HG03558 (cell line): ENCODE data around the gene RBPJ.
A peak's percentile ranks its signal among the peaks of the same experiment; 100 is the strongest.

ENCODE experiments used
- ATAC-seq: cut with Tn5 transposase; IDR thresholded peaks from one replicate; pipeline ENCODE4 v1.9.1; 2021; ENCODE audit warnings: moderate number of reproducible peaks; ENCODE audit not compliant: unreplicated experiment; ENCODE audit errors: extremely low read depth

The RBPJ gene

DNA sequence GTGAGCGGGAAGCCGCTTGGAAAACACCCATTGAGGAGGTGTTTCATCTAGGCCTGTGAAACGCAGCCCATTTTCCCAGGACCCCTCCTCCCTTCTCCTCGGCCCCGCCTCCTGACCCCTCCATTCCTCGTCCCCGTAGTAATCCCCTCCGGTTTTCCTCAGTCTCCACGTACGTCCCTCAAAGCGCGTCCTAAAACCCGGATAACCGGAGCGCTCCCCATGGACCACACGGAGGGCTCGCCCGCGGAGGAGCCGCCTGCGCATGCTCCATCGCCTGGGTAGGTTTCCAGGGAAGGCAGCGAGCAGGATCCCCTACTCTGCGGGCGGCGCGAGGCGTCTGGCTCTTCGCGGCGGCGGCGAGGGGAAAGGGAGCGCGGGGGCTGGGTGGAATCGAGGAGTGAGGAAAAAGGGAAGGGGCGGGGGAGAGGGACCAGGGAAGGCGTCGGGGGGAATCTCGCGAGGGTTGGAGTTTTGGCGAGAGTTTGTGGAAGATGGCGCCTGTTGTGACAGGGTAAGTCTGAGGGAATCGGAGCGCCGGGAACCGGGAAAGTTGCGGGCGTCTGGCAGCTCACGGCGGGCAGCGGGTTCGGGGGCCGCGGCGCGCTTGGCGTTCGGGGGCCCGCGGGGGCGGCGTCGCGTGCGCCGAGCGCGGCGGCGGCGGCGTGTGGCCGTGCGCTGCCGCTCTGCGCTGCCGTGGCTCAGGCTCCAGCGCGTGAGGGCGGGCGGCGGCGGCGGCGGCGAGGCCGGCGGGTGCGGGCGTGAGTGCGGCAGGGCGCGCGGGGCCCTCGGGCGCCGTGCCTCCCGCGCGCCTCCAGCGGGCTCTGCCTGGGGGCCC, at the start of gene RBPJ:
Gene RBPJ, plus strand, starts transcription at position 477 of the 835 bp plus-strand sequence. Its CDS starts 15 bp downstream, at position 492.
- no peak for ATAC-seq

DNA sequence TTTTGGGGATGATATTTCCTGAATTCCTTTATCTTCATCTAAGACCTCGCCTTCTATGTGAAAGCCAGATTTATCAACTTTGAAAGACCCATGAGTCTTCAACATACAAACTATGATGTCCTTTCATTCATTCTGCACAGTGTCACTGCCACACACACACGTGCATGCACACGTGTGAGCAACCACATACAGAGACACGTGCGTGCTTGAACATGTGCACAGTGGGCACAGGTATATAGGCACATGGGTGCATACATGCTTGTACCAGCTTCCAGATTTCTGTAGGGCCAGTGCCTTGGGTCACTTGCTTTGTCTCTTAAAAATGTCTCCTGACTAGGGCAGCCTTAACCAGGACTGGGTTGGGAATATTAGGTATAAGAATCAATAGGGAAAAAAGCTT, 49.1 kb upstream of the RBPJ start:
- no peak for ATAC-seq

DNA sequence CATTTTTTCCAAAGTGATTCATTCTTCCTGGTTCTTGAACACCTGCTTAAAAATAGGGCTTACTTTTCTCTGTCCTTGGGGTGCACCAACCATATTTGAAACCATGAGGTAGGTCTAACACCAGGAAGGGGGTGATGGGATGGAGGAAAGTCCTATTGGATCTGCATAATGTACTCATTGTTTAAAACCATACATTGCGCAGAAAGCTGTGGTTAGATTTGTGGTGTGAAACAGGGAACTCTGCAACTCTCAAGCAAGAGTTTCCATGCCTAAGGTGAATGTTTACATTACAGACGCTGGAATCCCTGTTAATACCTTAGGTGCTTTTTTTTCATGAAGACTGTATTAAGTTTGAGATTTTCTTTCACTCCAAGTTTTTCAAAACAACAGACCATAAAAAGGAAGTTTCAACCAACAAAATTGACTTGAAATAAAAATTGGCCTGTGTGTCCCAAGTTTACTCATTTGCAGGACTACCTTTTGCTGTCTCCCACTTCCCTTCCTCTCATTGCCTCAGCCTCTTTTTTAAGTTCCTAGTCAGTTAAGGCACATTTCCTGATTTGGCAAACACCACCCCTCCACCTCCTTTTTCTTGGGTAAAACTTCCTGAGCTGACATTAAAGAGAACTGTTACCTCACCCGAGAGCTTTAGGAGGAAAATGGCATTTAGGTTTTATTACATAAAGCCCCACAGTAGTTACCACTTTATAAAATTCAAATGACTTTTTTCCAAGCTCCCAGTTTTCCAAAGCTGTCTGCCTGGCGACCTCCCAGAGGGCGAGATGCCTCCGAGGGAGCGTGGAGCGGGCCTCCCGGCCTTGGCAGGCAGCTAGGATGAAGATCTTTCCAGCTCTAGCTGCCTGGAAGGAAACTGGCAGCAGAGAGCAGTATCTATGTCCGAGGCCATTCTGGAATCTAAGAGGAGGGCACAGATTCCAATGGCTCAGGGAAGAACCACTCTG, 47.9 kb upstream of the RBPJ start:
- no peak for ATAC-seq

DNA sequence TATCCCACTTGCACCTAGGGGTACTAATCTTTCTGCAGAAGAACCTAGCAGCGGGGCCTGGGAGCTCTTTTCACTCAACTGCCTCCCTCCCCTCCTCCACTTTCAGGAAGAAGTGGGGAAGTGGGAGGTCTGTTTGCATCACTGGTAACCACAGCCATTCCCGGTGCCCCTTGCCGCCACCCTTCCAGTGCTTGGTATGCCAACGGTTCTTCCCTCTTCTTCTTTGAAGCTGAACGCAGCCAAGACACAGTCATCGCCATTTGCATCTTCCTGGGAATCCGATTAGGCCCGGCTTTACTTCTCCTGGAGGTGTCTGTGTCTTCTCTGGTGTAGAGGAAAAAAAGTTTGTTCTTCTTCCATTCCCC, 47.2 kb upstream of the RBPJ start:
- ATAC-seq, result no peak

DNA sequence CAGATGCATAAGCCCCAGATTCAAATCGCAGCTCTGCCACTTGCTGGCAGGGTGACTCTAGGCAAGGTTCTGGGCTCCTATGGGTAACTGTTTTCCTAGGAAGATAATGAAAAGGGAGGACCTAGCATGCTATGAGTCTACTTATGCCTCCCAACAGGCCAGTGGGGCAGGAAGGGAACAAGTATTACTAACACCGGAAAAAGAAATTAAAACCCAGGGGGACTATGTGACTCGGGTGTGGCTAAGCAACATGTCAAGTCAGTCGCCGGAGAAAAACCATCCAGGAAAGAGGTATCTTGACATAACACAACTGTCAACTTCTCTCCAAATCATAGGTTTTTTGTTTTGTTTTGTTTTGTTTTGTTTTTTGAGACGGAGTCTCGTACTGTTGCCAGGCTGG, 45.5 kb upstream of the RBPJ start:
- no peak for ATAC-seq

DNA sequence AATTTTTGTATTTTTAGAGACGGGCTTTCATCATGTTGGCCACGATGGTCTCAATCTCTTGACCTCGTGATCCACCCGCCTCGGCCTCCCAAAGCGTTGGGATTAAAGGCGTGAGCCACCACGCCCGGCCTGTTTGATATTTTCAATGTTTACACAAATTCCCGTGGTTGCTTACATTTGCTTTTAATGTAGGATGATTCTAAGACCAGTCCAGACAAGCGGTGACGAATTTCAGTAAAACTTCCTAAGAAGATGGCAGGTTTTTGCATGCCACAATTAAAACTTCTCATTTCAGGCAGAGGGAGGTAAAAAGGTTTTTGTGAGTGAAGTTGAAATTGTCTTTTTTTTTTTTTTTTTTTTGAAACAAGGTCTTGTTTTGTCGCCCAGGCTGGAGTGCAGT, 41.4 kb upstream of the RBPJ start:
- no peak for ATAC-seq

DNA sequence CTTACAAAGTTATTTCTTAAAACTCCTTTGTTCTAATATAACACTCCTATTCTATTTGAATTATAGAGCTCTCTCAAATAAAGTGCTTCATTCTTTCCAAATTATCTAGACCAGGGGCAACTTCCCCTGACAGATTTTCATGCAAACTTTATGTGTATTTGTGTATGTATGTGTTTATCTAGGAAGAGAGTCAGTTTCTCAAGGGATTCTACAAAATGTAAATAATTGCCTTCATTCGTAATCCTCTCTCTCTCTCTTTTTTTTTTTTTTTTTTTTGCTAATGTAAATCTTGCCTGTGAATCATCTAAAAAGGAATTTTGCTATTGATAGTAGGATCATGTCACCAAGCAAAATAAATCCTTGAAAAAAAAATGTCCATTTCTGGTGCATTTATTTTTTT, 38.9 kb upstream of the RBPJ start:
- no peak for ATAC-seq

DNA sequence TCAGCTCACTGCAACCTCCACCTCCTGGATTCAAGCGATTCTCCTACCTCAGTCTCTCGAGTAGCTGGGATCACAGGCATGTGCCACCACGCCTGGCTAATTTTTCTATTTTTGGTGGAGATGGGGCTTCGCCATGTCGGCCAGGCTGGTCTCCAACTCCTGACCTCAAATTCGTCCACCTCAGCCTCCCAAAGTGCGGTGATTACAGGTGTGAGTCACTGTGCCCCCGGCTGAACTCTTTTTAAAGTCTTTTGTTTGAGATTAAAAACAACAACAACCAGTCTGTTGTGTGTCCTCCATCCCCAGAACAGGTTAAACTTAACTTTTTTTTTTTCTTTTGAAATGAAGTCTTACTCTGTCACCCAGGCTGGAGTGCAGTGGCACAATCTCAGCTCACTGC, 36.3 kb upstream of the RBPJ start:
- no peak for ATAC-seq

DNA sequence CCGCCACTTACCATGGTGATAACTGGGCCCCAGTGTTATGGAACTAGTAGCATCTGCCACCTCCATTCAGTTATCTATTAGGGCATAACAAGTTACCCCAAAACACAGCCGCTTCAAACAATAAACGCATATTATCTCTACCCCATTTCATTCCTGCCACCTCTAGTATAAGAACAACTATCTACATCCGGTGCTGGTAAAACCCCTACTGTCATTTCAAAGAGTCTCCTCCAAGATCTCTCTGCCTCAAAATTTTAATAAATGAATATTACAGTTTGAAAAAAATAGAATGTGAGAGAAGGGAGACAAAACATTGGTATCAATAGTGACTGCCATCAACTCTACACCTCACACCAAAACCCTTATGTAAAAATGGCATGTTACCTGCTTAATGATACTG, 35.5 kb upstream of the RBPJ start:
- ATAC-seq, result no peak

DNA sequence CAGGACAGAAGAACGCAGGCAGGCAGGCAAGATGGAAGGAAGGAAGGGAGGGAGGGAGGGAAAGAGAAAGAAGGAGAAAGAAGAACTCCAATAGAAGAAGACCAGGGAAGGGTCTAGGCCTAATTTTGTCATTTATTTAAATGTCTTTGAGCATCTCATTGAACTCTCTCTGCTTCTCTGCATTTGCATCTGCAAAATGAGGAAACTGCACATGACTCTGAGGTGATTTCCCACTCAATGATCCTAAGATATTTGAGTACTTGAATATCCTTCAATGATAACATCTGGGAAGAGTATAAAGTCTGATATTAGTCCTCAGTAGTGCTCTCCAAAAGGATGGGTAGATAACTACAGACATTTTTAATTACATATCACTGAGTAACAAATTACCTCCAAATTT, 33.1 kb upstream of the RBPJ start:
- ATAC-seq, result no peak

DNA sequence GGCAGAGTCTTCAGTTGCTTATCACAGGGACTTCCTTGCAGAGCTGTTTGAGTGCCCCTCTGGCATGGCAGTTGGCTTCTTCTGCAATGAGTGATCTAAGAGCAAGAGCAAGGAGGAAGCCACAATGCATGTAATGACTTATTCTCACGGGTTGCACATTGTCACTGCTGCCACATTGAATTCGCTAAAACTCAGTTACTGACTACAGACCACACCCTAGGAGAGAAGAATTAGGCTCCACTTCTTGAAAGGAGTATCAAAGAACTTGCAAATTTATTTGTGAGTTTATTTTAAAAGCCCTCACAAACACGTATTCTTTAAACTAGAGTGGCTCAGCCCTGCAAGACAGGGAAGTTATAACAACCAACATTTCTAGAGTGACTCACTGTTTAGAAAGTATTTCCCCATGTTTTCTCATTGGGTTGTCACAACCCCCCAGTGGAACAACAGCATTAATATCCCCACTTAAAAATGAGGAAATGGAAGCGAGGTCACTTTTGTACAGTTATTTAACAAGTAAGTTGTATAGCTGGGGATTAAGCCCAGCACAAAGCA, 32.4 kb upstream of the RBPJ start:
- peak; percentile 83 for ATAC-seq

DNA sequence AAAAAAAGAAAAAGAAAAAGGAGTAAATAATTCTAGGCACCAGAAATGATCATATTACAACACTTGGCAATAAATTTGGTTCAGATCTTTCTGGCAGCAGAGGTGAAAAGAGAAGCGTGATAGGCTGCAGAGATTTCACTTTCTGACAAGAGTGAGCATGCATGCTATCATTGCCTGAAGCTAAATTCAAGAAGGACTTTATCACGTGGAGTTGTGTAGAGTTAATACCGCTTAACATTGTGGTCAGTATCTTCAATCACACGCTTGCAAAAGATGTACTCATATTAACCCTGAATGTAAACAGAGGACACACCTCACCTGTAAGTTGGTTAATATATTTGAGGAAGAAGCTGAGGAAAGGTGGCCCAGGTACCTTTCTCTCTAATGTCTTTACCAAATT, 31.4 kb upstream of the RBPJ start:
- no peak for ATAC-seq

DNA sequence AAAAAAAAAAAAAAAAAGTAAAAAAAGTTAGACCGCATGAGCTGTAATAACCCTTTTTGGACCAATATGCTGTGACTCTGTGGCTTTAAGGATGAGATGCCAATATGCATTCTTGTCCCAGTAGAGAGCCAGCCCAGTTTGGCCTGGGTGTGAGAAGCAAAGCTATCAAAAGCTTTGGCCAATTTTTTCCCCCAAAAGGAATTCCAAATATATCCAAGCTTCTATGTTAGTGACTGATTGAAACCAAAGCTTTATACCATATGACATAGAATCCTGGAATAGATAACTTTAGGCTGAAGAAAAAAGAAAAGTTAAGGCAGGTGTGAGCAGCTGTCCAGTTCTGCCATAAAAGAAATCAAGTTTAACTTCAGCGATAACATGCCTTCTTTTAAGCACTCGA, 30.5 kb upstream of the RBPJ start:
- ATAC-seq, result no peak

DNA sequence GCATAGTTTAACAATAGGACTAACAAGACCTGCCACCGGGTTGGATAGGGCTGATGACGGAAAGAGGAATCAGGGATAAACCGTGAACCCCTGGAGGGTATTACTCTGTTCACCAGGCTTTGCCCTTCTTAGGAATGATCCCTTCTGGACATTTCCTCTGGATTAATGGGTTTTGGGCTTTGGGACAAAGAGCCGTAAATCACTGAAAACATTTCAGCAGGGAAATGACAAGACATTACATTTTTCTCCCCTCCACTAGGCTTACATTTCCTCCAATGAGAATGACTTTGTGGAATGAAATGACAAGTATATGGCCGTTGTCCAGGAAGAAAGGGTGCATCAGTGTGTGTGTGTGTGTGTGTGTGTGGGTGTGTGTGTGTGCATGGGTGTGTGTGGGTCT, 25.9 kb upstream of the RBPJ start:
- ATAC-seq, result no peak

DNA sequence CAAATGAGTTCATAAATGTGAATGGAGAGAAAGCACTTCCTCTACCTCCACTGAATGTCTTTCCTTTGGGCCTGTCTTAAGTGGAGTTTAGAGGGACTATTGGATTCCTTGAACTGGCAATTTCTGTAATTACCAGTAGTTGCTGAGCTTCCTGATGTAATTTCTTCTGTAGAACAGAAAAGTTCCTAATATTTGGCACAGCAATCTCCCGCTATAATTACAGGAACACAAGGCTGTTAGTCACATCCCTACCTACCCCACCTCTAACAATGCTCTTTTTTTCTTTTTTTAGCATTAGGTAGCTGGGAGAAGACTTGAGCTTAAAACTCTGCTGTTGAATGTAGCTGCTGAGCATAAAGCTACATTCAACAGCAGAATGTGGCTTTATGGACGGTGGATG, 24.8 kb upstream of the RBPJ start:
- no peak for ATAC-seq

DNA sequence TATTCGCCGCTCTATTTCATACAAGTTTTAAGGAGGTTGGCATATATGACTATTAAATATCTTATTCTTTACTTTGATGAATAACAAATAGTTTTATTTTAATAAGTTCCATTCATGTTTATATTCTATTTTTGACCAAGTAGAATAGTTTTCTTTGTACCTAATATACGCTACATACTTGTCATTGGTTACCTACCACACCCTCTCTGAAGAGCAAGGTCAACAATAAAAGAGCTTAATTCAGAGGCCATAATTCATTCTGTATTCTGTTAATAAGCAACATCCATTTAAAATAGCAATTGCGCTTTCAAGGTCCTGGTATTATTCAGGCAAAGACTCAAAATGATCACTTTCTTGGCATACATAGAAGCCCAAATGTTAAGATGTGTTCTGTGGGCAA, 24.3 kb upstream of the RBPJ start:
- no peak for ATAC-seq

DNA sequence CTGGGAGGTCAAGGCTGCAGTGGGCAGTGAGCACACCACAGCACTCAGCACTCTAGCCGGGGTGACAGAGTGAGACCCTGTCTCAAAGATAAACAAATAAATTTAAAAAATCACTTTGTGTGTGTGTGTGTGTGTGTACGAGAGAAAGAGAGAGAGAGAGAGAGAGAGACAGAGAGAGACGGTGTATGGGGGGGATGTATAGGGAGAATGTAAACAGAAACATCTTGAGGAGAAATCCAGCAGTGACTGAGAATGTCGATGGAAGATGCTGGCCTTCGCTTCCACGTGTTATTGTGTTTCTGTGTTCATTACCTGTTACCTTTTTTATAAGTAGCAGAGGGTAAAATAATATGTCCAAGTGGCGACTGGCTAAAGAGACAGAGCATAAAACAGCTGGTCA, 23.6 kb upstream of the RBPJ start:
- no peak for ATAC-seq

DNA sequence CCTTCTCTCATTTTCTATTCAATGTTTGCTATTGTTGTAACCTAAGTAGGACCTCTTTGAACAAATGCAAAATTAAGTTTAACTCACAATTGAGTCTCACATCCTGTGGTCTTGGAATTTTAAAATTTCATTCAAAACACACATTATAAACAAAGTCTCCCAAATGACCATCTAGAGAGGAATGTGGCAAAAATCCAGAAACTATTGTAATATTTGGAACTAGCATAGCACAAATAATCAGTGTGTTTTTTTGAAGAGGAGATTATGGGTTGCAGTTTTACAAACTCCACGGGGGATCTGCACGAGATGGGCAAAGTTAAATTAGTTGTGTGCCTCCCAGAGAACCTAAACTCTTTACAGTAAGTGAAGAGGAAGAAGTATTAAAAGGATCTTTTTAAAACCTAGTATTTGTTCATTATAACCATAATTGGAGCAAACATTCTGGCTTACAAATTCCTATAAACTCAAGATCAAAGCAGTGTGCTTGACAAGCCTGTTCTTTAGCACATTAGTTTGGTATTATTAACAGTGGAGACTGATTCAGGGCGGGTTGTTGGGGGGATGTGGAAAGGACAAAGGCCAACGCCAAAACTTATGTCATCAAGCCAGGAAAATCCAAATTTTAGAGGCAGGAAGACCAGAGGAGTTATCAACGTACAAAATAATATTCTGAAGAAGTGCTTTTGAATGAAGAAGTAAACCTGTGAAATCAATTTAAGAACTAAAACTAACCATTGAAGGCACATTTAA, 22.4 kb upstream of the RBPJ start:
- no peak for ATAC-seq

DNA sequence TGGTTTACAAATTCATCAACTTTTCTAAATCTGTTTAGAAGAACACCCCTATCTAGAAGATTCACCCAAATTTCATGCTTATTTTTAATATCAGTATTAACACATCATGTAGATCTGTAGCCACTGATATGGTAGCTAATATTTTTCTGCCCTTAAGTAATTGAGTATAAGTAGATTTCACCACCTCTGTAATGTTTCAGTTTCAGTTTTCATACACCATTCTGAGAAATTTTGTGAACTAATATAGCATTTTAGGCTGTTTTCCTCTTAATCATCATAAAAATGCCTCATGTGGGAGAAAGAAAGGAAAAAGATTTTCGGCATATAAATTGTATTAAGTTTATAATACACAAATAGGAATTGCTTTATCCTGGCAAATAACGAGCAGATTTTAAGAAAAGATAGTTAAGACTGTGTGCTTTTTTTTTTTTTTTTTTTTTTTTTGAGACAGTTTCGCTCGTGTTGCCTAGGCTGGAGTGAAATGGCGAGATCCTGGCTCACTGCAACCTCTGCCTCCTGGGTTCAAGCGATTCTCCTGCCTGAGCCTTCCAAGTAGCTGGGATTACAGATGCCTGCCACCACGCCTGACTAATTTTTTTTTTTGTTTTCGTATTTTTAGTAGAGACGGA, 21.4 kb upstream of the RBPJ start:
- no peak for ATAC-seq
